ENCODE data around the gene BATF. TPM values are rescaled to one million over a fixed set of nuclear protein-coding genes. Genes with fewer than 3 reads are reported as not detected.
A peak's percentile ranks its signal among the peaks of the same experiment; 100 is the strongest.

BATF gene
- total and polyA plus RNA-seq, 2 experiments from 2014 or later = not detected

DNA sequence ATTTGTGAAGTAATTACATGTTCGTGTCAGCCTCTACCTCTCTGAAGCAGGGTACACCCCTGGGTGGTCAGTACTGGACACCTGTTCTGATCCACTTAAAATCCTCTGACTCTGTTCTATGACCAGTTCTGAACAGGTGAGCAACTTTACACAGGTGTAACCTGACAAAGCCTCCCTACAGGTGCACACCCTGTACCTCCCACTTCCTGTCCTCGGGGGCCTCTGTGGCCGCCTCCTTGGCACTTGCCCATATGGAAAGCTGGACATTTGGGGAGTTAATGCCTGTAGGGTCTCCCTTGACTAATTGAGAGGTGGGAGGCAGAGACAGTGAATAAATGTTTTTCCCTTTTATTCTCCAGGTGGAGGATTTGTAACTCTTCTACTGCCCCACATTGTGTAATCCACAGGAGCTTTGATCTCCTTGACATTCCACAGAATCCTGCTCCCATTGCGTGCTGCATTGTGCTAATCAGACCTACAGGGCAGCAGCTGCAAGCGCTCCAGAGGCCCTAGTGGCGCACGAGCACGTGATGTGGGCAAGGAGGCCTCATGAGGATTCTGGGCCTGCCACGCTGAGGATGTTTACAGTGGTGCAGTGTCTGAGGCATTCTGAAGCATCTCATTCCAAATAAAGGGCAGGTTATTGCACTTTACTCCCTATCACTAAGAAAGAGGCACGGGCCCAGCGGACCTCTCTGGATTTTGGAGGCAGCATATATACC lies 45.8 kb upstream of the BATF start:
- H3F3A ChIP-seq (replicated peaks; ENCODE audit: low read depth) = peaks cover 6% of the 10 kb centered on the region
- Mint-ChIP-seq H3K27me3 (ENCODE audit: insufficient read depth, low read depth, poor library complexity) (peaks cover 3% of the 10 kb centered on the region), H3K4me3 (no peak overlapping the region), H3K9me3 (peaks cover 3% of the 10 kb centered on the region; the same call in 2 of the 3 replicates), H3K27ac (peak overlapping the region; percentile 86; the same call in 1 of the 2 replicates), H3K4me1 (peaks cover 31% of the 10 kb centered on the region), H3K36me3 (ENCODE audit: low read depth) (peaks cover 17% of the 10 kb centered on the region)
- H3K79me2 ChIP-seq (replicated peaks; ENCODE audit: insufficient read depth) = no peaks in the 10 kb centered on the region
- H3K27me3 ChIP-seq (ENCODE audit: insufficient read depth) = no peaks in the 10 kb centered on the region
- no peaks in the 10 kb centered on the region for H3K36me3 ChIP-seq (ENCODE audit: insufficient read depth)
- no peaks in the 10 kb centered on the region for H3K9me2 ChIP-seq (ENCODE audit: insufficient read depth)
- no peak overlapping the region for H3K4me2 ChIP-seq
- no peaks in the 10 kb centered on the region for H4K20me1 ChIP-seq (replicated peaks; ENCODE audit: insufficient read depth)
- ATAC-seq (peak; percentile 50), DNase-seq (ENCODE audit: low spot score) (peak; percentile 73)
- H3K27ac ChIP-seq (ENCODE audit: low read depth) = peak overlapping the region; percentile 50; the same call in 1 of the 2 replicates
- no peak for TF ChIP-seq EZH2 (IDR thresholded peaks at IDR 0.05; ENCODE audit: low read depth, unreplicated experiment)
- peaks cover 7% of the 10 kb centered on the region for H3K4me1 ChIP-seq (ENCODE audit: insufficient read depth)
- no peak overlapping the region for H3K4me3 ChIP-seq
- no peak overlapping the region for H2AFZ ChIP-seq

DNA sequence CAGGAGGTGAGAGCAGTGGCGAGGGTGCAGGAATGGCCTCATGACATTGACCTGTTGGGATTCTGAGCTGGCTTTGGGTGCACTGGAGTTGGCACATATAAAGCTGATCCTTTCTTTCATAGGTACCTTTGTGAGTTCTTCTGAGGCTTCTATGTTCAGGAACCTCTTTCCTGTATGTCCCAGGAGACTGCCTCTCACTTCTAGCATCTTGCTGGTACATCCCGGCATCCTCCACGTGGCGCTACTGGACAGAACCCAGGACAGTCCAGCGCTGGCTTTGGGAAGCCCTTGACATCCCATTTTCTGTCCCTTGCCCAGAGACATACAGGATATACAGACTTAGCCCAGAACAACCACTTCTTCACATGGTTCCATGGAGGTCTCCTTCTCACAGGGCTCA lies 44.4 kb upstream of the BATF start:
- H2AFZ ChIP-seq = no peak overlapping the region
- Mint-ChIP-seq H3K4me1 (peaks cover 31% of the 10 kb centered on the region), H3K36me3 (ENCODE audit: low read depth) (peaks cover 8% of the 10 kb centered on the region; the same call in 2 of the 3 replicates), H3K4me3 (no peak overlapping the region), H3K9me3 (peaks cover 6% of the 10 kb centered on the region; the same call in 2 of the 3 replicates), H3K27me3 (ENCODE audit: insufficient read depth, low read depth, poor library complexity) (peaks cover 3% of the 10 kb centered on the region), H3K27ac (no peak overlapping the region)
- no peaks in the 10 kb centered on the region for H3K9me2 ChIP-seq (ENCODE audit: insufficient read depth)
- DNase-seq (ENCODE audit: low spot score) (no peak), ATAC-seq (no peak)
- H3K79me2 ChIP-seq (replicated peaks; ENCODE audit: insufficient read depth) = no peaks in the 10 kb centered on the region
- H3K4me1 ChIP-seq (ENCODE audit: insufficient read depth) = peaks cover 7% of the 10 kb centered on the region
- no peaks in the 10 kb centered on the region for H4K20me1 ChIP-seq (replicated peaks; ENCODE audit: insufficient read depth)
- H3K36me3 ChIP-seq (ENCODE audit: insufficient read depth) = no peaks in the 10 kb centered on the region
- no peaks in the 10 kb centered on the region for H3K27me3 ChIP-seq (ENCODE audit: insufficient read depth)
- no peak overlapping the region for H3K27ac ChIP-seq (ENCODE audit: low read depth)
- H3K4me3 ChIP-seq = no peak overlapping the region
- no peak overlapping the region for H3K4me2 ChIP-seq
- peaks cover 6% of the 10 kb centered on the region for H3F3A ChIP-seq (replicated peaks; ENCODE audit: low read depth)
- TF ChIP-seq STAT1 (IDR thresholded peaks at IDR 0.05; ENCODE audit: unreplicated experiment) (no peak), CREB1 (CRISPR knock-in tag; IDR thresholded peaks at IDR 0.05; ENCODE audit: low read depth) (no peak), EZH2 (IDR thresholded peaks at IDR 0.05; ENCODE audit: low read depth, unreplicated experiment) (no peak), POLR2AphosphoS5 (IDR thresholded peaks at IDR 0.05; ENCODE audit: low read depth) (no peak), NANOG (IDR thresholded peaks at IDR 0.05; ENCODE audit: borderline replicate concordance) (no peak), ZNF331 (CRISPR knock-in tag; IDR thresholded peaks at IDR 0.05; ENCODE audit: low read depth) (no peak), ZNF114 (CRISPR knock-in tag; IDR thresholded peaks at IDR 0.05) (no peak)
- TF ChIP-seq, protein P1, sequence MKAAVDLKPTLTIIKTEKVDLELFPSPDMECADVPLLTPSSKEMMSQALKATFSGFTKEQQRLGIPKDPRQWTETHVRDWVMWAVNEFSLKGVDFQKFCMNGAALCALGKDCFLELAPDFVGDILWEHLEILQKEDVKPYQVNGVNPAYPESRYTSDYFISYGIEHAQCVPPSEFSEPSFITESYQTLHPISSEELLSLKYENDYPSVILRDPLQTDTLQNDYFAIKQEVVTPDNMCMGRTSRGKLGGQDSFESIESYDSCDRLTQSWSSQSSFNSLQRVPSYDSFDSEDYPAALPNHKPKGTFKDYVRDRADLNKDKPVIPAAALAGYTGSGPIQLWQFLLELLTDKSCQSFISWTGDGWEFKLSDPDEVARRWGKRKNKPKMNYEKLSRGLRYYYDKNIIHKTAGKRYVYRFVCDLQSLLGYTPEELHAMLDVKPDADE (IDR thresholded peaks at IDR 0.05) = no peak
- TF ChIP-seq, protein P2, sequence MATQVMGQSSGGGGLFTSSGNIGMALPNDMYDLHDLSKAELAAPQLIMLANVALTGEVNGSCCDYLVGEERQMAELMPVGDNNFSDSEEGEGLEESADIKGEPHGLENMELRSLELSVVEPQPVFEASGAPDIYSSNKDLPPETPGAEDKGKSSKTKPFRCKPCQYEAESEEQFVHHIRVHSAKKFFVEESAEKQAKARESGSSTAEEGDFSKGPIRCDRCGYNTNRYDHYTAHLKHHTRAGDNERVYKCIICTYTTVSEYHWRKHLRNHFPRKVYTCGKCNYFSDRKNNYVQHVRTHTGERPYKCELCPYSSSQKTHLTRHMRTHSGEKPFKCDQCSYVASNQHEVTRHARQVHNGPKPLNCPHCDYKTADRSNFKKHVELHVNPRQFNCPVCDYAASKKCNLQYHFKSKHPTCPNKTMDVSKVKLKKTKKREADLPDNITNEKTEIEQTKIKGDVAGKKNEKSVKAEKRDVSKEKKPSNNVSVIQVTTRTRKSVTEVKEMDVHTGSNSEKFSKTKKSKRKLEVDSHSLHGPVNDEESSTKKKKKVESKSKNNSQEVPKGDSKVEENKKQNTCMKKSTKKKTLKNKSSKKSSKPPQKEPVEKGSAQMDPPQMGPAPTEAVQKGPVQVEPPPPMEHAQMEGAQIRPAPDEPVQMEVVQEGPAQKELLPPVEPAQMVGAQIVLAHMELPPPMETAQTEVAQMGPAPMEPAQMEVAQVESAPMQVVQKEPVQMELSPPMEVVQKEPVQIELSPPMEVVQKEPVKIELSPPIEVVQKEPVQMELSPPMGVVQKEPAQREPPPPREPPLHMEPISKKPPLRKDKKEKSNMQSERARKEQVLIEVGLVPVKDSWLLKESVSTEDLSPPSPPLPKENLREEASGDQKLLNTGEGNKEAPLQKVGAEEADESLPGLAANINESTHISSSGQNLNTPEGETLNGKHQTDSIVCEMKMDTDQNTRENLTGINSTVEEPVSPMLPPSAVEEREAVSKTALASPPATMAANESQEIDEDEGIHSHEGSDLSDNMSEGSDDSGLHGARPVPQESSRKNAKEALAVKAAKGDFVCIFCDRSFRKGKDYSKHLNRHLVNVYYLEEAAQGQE (IDR thresholded peaks at IDR 0.05; ENCODE audit: unreplicated experiment) = no peak
- TF ChIP-seq, protein P3, sequence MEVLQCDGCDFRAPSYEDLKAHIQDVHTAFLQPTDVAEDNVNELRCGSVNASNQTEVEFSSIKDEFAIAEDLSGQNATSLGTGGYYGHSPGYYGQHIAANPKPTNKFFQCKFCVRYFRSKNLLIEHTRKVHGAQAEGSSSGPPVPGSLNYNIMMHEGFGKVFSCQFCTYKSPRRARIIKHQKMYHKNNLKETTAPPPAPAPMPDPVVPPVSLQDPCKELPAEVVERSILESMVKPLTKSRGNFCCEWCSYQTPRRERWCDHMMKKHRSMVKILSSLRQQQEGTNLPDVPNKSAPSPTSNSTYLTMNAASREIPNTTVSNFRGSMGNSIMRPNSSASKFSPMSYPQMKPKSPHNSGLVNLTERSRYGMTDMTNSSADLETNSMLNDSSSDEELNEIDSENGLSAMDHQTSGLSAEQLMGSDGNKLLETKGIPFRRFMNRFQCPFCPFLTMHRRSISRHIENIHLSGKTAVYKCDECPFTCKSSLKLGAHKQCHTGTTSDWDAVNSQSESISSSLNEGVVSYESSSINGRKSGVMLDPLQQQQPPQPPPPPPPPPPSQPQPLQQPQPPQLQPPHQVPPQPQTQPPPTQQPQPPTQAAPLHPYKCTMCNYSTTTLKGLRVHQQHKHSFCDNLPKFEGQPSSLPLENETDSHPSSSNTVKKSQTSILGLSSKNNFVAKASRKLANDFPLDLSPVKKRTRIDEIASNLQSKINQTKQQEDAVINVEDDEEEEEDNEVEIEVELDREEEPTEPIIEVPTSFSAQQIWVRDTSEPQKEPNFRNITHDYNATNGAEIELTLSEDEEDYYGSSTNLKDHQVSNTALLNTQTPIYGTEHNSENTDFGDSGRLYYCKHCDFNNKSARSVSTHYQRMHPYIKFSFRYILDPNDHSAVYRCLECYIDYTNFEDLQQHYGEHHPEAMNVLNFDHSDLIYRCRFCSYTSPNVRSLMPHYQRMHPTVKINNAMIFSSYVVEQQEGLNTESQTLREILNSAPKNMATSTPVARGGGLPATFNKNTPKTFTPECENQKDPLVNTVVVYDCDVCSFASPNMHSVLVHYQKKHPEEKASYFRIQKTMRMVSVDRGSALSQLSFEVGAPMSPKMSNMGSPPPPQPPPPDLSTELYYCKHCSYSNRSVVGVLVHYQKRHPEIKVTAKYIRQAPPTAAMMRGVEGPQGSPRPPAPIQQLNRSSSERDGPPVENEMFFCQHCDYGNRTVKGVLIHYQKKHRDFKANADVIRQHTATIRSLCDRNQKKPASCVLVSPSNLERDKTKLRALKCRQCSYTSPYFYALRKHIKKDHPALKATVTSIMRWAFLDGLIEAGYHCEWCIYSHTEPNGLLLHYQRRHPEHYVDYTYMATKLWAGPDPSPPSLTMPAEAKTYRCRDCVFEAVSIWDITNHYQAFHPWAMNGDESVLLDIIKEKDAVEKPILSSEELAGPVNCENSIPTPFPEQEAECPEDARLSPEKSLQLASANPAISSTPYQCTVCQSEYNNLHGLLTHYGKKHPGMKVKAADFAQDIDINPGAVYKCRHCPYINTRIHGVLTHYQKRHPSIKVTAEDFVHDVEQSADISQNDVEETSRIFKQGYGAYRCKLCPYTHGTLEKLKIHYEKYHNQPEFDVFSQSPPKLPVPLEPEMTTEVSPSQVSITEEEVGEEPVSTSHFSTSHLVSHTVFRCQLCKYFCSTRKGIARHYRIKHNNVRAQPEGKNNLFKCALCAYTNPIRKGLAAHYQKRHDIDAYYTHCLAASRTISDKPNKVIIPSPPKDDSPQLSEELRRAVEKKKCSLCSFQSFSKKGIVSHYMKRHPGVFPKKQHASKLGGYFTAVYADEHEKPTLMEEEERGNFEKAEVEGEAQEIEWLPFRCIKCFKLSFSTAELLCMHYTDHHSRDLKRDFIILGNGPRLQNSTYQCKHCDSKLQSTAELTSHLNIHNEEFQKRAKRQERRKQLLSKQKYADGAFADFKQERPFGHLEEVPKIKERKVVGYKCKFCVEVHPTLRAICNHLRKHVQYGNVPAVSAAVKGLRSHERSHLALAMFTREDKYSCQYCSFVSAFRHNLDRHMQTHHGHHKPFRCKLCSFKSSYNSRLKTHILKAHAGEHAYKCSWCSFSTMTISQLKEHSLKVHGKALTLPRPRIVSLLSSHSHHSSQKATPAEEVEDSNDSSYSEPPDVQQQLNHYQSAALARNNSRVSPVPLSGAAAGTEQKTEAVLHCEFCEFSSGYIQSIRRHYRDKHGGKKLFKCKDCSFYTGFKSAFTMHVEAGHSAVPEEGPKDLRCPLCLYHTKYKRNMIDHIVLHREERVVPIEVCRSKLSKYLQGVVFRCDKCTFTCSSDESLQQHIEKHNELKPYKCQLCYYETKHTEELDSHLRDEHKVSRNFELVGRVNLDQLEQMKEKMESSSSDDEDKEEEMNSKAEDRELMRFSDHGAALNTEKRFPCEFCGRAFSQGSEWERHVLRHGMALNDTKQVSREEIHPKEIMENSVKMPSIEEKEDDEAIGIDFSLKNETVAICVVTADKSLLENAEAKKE (CRISPR knock-in tag; IDR thresholded peaks at IDR 0.05) = no peak

Data from GM23338 (cell line).